T-helper 22 cell (primary cell): ENCODE data around the gene WNK2.

Experiments
- DNase-seq: peaks from one replicate; pipeline ENCODE4 v3.0.0-alpha.2; 2020; ENCODE audit warnings: low read depth

The WNK2 gene

GRCh38 chr9:93255494-93255867, 71.5 kb downstream of the WNK2 start:
- no peak for DNase-seq

DNA sequence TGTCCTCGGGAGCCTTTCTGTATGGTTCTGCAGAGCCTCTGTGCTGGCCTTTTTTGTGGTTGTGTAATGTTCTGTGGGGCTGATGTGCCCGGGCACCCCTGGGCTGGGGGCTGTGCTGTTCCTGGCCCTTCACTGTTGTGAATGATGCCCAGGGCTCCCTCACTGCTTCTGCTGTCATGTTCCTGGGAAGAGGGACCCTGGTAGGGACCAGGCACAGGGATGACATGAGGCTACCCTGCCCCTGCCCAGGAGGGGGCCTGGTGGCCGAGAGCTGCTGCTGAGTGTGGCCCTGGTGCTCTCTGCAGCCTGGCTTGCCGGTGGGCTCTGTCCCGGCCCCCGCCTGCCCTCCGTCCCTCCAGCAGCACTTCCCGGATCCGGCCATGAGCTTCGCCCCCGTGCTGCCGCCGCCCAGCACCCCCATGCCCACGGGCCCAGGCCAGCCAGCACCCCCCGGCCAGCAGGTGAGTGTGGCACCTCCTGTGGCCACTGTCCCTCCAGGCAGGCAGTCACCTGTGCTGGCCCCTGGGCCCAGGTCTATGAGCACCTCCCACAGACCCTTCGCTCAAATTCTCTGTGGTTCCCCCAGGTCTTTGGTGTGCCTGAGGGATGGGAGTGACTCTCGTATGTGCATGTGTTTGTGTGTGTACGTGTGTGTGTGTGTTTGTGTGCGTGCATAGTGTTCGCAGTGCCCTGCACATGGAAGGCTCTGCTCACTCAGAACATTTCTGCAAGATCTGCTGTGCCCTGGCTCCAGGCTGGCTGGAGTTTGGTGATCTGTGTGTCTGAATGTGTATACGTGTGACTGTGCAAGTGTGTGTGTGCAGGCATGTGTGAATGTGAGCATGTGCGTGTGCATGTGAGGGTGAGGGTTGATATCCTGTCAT, 72.3 kb downstream of the WNK2 start:
- DNase-seq, result no peak

GRCh38 chr9:93256878-93257807, 73.2 kb downstream of the WNK2 start:
- DNase-seq, result no peak

DNA sequence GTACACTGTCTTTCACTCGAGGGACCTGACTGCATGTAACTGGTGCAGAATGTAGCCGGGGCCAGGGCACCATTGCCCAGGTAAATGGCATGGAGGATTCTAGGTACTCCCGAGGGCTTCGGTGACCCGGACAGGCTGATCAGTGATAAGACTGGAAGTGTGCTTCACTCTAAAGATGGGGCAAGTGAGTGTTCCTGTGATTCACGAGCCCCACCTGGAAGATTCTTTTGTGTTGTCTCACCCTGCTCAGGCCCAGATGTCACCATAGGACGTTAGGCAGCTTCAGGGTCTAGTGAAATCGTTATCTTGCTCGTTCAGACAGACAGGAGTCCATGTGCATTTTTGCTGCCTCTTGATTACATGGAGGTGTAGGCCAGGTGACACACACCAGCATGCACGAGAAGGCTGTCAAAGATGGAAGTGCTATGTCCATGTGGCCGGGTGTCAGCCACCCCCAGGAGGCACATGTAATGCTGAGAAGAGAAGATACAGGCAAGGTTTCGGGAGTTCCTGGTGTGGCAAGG, 73.9 kb downstream of the WNK2 start:
- DNase-seq, result no peak

GRCh38 chr9:93258419-93258817, 74.5 kb downstream of the WNK2 start:
- no peak for DNase-seq

- DNase-seq, result no peak
Observed at GRCh38 chr9:93258818-93259489, 75.0 kb downstream of the WNK2 start.

GRCh38 chr9:93259490-93260262, 75.7 kb downstream of the WNK2 start:
- DNase-seq, result no peak

GRCh38 chr9:93260263-93261066, 76.5 kb downstream of the WNK2 start:
- no peak for DNase-seq

DNA sequence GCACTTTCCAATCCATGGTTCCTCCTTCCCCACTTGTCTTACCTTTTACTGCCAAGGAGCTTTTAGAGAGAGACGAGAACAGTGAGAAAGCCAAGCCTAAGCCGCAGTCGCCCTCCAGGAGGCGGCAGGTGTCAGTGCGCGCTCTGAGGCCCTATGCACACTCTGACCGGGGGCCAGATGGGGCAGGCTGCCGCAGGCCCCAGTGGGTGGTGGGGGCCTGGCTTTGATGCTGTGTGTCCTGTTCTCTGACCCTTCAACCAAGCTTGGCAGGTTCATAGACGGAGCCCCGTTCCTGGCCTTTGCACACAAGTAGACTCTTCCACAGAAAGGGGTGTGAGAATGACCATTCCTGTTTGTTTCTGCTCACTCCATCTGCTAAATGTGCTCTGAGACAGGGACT, 77.3 kb downstream of the WNK2 start:
- DNase-seq, result no peak

- DNase-seq, result no peak
Observed at GRCh38 chr9:93261735-93262523, 78.0 kb downstream of the WNK2 start.

DNA sequence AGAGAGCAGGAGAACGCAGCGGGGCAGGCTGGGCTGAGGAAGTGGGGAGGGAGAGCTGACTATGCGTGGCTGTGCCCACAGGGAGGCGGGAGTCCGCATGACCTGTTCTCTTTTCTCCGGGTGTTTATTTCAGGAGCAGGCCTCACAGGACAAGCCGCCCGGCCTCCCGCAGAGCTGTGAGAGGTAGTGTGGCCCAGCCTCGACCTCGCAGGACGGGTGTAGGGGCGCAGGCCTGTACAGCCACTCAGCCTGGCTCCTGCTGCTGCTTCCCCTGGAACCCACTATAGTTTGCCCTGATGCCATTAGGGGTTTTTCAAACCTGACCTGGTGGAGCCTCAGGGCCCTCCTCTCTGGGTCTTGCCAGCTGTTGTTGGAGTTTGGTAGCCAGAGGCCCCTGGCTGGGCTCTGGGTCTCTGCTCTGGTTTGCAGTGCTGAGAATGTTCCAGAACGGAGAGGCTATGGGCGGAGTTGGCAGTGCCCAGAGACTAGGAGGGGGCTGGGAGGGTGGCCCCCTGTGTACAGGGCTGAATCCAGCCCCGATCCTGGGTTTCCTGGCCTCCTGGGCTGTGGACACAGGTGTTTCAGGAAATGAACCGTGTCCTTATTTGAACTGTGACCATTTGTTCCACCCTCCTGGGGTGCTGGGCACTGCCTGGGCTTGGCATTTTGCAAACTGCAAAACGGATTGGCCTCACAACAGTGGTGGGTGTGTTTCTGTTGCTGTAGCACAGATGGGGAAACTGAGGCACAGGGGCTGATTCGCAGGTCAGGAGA, 78.8 kb downstream of the WNK2 start:
- no peak for DNase-seq

GRCh38 chr9:93263334-93264229, 79.6 kb downstream of the WNK2 start:
- DNase-seq, result no peak

DNA sequence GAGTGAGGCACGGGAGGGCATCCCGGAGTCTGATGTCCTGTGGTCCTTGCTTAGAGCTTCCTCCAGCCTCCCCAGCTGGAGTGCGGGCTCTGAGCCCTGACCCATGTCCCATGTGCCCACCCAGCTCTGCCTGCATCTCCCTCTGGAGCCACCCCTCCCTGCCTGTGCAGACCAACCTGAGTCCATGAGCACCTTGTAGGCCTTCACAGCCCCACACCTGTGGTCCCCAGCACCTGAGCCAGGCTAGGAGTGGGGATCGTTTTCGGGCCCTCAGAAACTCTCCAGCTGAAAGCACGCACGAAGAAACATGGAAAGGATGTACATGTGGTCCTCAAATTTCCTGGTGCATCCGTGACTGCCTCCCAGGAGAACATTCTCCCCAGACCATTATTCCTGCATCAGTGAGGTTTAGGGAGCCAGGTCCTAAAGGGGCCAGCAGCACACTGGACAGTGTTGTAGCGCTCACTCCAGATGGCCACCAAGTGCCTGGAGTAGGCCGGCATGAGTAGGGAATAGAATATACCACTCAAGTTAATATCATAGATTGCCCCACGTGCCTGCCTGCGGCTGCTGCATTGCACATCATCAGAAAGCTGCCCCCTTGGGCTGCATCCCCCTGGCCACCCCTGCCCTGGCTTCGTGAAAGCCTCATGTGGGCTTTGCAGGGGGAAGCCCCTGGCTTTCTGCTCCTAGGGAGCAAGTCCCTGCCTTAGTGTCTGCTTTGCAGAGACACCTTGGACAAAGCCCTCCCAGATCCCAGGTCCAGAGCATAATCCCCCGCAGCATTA, 80.6 kb downstream of the WNK2 start:
- no peak for DNase-seq

DNA sequence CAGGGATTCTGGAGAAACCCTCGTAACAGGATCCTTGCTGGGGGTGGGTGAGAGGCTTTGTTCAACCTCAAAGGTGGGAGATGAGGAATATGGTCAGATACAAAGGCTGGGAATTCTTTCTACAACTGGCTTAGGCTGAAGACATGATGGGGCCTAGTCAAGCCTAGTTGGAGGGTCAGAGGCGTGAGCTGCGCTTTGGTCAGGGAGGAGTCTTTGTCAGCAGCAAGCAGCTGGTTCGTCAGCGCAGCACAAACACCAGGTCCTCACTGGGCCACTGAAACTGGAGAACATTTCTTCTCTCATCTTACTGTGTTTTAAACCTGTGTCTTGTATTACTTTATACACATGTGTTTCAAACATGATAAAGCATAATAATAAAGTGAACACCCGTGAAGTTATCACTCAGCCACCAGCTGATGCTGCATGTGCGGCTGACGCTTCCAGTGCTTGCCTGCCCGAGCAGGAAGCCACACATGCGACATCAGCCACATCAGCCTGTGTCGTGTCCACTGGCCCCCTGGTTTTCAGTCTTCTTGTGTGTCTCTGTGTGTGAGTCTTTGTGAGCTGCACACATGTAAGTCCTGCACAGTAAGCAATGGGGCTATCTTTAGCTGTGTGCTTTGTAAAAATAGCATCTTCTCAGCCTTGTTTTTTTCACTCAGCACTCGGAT, 81.5 kb downstream of the WNK2 start:
- DNase-seq, result no peak

GRCh38 chr9:93265972-93266371, 82.0 kb downstream of the WNK2 start:
- no peak for DNase-seq

GRCh38 chr9:93266521-93267001, 82.6 kb downstream of the WNK2 start:
- no peak for DNase-seq
